OCI-LY3 (cell line): Measurements from ENCODE around the gene COL16A1.

Experiments used
- EZH2phosphoT487 ChIP-seq: fragments of 200-600 bp; shearing (Covaris generic); IDR thresholded peaks from 2 replicates; pipeline ENCODE4 v1.6.1; 2018; ENCODE audit warnings: antibody characterized with exemption, mixed run types, low read depth
- TF ChIP-seq, protein P1 (sequence below): fragments of 200-600, 300-600 bp; sonication (generic); IDR thresholded peaks from 2 replicates; pipeline ENCODE4 v1.5.1; 2014; ENCODE audit warnings: antibody characterized with exemption, low read length, low read depth

DNA sequence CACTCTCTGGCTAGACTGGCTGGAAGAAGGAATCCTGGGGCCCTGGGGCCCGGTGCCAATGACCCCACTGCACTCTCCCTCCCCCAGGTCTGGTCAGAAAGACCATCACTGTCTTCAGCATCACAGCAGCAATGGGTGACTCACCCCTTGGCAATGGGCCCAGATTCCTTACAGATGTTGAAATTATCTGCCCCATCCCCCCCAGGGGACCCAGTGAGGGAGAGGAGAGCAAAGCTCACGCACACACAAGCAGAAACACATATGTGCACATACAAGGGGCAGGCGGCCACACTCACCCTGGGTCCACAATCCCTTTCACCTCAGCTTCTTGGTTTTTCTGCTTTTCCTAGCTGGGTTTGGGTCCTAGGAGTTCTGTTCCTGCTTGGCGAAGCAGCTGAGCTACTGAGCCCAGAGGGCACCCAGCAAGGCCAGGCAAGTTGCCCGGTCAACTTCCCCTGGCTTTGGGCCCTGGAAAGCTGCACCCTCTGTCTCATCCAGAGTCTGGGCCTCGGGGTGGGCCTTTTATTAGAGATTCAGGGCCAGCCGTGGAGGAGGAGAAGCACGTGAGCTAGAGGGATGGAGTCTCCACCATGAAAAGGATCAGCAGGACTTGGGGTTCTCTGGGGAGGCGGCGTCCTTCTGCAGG is 2.6 kb downstream of the COL16A1 start:
- TF ChIP-seq, protein P1, sequence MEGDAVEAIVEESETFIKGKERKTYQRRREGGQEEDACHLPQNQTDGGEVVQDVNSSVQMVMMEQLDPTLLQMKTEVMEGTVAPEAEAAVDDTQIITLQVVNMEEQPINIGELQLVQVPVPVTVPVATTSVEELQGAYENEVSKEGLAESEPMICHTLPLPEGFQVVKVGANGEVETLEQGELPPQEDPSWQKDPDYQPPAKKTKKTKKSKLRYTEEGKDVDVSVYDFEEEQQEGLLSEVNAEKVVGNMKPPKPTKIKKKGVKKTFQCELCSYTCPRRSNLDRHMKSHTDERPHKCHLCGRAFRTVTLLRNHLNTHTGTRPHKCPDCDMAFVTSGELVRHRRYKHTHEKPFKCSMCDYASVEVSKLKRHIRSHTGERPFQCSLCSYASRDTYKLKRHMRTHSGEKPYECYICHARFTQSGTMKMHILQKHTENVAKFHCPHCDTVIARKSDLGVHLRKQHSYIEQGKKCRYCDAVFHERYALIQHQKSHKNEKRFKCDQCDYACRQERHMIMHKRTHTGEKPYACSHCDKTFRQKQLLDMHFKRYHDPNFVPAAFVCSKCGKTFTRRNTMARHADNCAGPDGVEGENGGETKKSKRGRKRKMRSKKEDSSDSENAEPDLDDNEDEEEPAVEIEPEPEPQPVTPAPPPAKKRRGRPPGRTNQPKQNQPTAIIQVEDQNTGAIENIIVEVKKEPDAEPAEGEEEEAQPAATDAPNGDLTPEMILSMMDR, result no peak
- TF ChIP-seq EZH2phosphoT487, result no peak
